Mammary epithelial cell (primary cell): ENCODE results near the gene ADAMTS2.

ENCODE experiments used
- CTCF ChIP-seq, 2 donors: IDR thresholded peaks in 1 of 2; conservative IDR thresholded peaks in 1 of 2; 2 replicates each; pipeline ENCODE4 v1.5.1; 2011 to 2012; ENCODE audit warnings: inconsistent platforms in 2 of 2, low read length in 2 of 2, mild to moderate bottlenecking in 2 of 2, control low read depth in 1 of 2, low read depth in 1 of 2; ENCODE audit not compliant: insufficient read depth in 1 of 2; ENCODE audit errors: extremely low read depth in 1 of 2
- EZH2 ChIP-seq: IDR thresholded peaks from 2 replicates; pipeline ENCODE4 v1.6.1; 2012; ENCODE audit warnings: low read length, inconsistent platforms, borderline replicate concordance

GRCh38 chr5:179297486-179298180 lies 47.6 kb downstream of the ADAMTS2 start:
- TF ChIP-seq CTCF (conservative IDR thresholded peaks at IDR 0.05 in 1 of 2, IDR thresholded peaks at IDR 0.05 in 1 of 2; ENCODE audit: extremely low read depth in 1 of 2, insufficient read depth in 1 of 2, low read depth in 1 of 2, low read length in 2 of 2) (no peak), EZH2 (no peak)
